ENCODE measurements around the gene STN1. TPM values are rescaled to one million over a fixed set of nuclear protein-coding genes. Genes with fewer than 3 reads are reported as not detected.

STN1 gene
- total and polyA plus RNA-seq, 2 of the 8 experiments (the other 6 are each of a cell fraction or from before 2014, with no cell fraction given) = 10.1 to 12.4 TPM

GRCh38 chr10:103847346-103847745 is 70.6 kb downstream of the STN1 start:
- peaks cover 0 to 4% (median 2%) of the 10 kb centered on the region in 4 experiments; a peak in 2 of 7 replicates for H3K27me3 ChIP-seq (replicated peaks in 1 of 4; ENCODE audit: control insufficient read depth in 3 of 4, extremely low read depth in 1 of 4, insufficient read depth in 3 of 4, low read length in 3 of 4)
- no peaks in the 10 kb centered on the region for H3K79me2 ChIP-seq (ENCODE audit: control insufficient read depth in 1 of 2, insufficient read depth in 2 of 2, low read length in 2 of 2)
- no peak overlapping the region for H3K18ac ChIP-seq (ENCODE audit: extremely low read depth, low read length)
- H3K9me3 ChIP-seq (ENCODE audit: insufficient read depth in 2 of 2, low read depth in 1 of 2, low read length in 1 of 2) = no peaks in the 10 kb centered on the region
- H4K8ac ChIP-seq (ENCODE audit: extremely low read depth, insufficient read depth, low read length) = no peak overlapping the region
- no peak overlapping the region for H3K14ac ChIP-seq (ENCODE audit: insufficient read length)
- no peak overlapping the region for H2BK12ac ChIP-seq (ENCODE audit: low read depth, low read length)
- no peak overlapping the region for H3K56ac ChIP-seq (replicated peaks; ENCODE audit: insufficient read length, low read depth, low read length)
- ChIA-PET POLR2A (ENCODE audit: partially characterized antibody) (interaction anchor here (0.6 to 1.9 kb wide), 3 partner anchors 8 to 487 kb away, joined by 3 to 5 read pairs (median 4); partner anchors contain the start of gene SH3PXD2A), CTCF (ENCODE audit: partially characterized antibody) (interaction anchor here (0.6 to 5.6 kb wide), 35 partner anchors 8 to 270 kb away, joined by 3 to 52 read pairs (median 6); no protein-coding TSS in a partner anchor)
- H2BK15ac ChIP-seq (ENCODE audit: low read length) = no peak overlapping the region
- no peak overlapping the region for H4K91ac ChIP-seq (replicated peaks; ENCODE audit: insufficient read length, low read length)
- peaks cover 0 to 4% (median 2%) of the 10 kb centered on the region in 4 experiments; a peak in 5 of 7 replicates for H3K4me1 ChIP-seq (replicated peaks in 1 of 4; ENCODE audit: control insufficient read depth in 3 of 4, insufficient read depth in 4 of 4, low read length in 3 of 4)
- TF ChIP-seq YY1 (IDR thresholded peaks at IDR 0.05; ENCODE audit: low read depth, low read length) (no peak), TEAD4 (IDR thresholded peaks at IDR 0.05; ENCODE audit: low read depth, low read length) (no peak), CBX8 (IDR thresholded peaks at IDR 0.05; ENCODE audit: borderline replicate concordance, low read depth, low read length) (no peak), CHD1 (IDR thresholded peaks at IDR 0.05; ENCODE audit: low read depth, low read length) (no peak)
- no peak overlapping the region for H2BK5ac ChIP-seq (ENCODE audit: low read depth, low read length)
- H2BK20ac ChIP-seq (ENCODE audit: low read length) = no peak overlapping the region
- DNase-seq (ENCODE audit: low read depth in 1 of 2, low spot score in 2 of 2) (no peak), FAIRE-seq (no peak)
- no peak overlapping the region for H3K9ac ChIP-seq (replicated peaks in 1 of 4; ENCODE audit: extremely low read depth in 1 of 4, low read depth in 3 of 4, low read length in 3 of 4)
- no peak overlapping the region for H2BK120ac ChIP-seq (replicated peaks; ENCODE audit: low read depth, low read length)
- WGBS, 2 experiments (ENCODE audit: extremely low coverage in 1 of 2, insufficient coverage in 1 of 2, insufficient read length in 1 of 2, insufficient replicate concordance in 2 of 2, low coverage in 1 of 2, low lambda C conversion rate in 2 of 2, missing lambda C conversion rate in 1 of 2) = 78% methylated on average over 7 of the region's 7 CpGs; no CpG with 5 or more reads in 1 of the 2 experiments
- H3K23ac ChIP-seq (ENCODE audit: insufficient read length) = no peak overlapping the region
- no peak overlapping the region for H2AK5ac ChIP-seq (ENCODE audit: low read depth, low read length)
- H3K4me3 ChIP-seq (ENCODE audit: extremely low read depth in 1 of 4, insufficient read depth in 2 of 4, low read depth in 3 of 4, low read length in 4 of 4) = no peak overlapping the region
- no peaks in the 10 kb centered on the region for H4K20me1 ChIP-seq (replicated peaks in 1 of 2; ENCODE audit: control insufficient read depth in 1 of 2, insufficient read depth in 2 of 2, low read length in 2 of 2)
- no peak overlapping the region for H2AFZ ChIP-seq (ENCODE audit: low read length)
- H4K5ac ChIP-seq (ENCODE audit: insufficient read length, low read depth, low read length) = no peak overlapping the region
- H3K36me3 ChIP-seq (ENCODE audit: control insufficient read depth in 2 of 4, insufficient read depth in 4 of 4, low read length in 3 of 4) = no peaks in the 10 kb centered on the region
- no peak overlapping the region for H3K4ac ChIP-seq (replicated peaks; ENCODE audit: insufficient read length, low read depth, low read length)
- no peak overlapping the region for H3K27ac ChIP-seq (ENCODE audit: low read depth, low read length)
- no peaks in the 10 kb centered on the region for H3K23me2 ChIP-seq (ENCODE audit: low read depth, low read length)
- no peak overlapping the region for H3K4me2 ChIP-seq (ENCODE audit: insufficient read depth in 1 of 2, low read depth in 2 of 2, low read length in 2 of 2)
- no peaks in the 10 kb centered on the region for H3K79me1 ChIP-seq (ENCODE audit: low read depth, low read length)

All from H1 (cell line).